Fibroblast of the aortic adventitia (primary cell): ENCODE data around the gene CEP72. TPM values are rescaled to one million over a fixed set of nuclear protein-coding genes. Genes with fewer than 3 reads are reported as not detected.

Experiments used
- DNase-seq: peaks from one replicate; pipeline ENCODE4 v3.0.0-alpha.2; 2010; ENCODE audit warnings: low read depth
- H3K4me3 ChIP-seq: 2 replicates; pipeline ENCODE4 v1.5.1; 2011; ENCODE audit warnings: low read depth, mild to moderate bottlenecking, control low read depth, low read length, moderate library complexity
- total RNA-seq: library from RNA; depleted of rRNA; stranded (reverse); fragments of >200 nt; gene quantifications from 2 replicates; pipeline ENCODE4 v1.2.3, GENCODE V29; 2012; ENCODE audit warnings: low replicate concordance
- TF ChIP-seq, protein P1 (sequence below): IDR thresholded peaks from 2 replicates; pipeline ENCODE4 v1.5.1; 2011; ENCODE audit warnings: mild to moderate bottlenecking, low read length, control low read depth, inconsistent platforms; ENCODE audit not compliant: insufficient read depth

Gene CEP72
- total RNA-seq, 1 donor: 3.5 TPM

DNA sequence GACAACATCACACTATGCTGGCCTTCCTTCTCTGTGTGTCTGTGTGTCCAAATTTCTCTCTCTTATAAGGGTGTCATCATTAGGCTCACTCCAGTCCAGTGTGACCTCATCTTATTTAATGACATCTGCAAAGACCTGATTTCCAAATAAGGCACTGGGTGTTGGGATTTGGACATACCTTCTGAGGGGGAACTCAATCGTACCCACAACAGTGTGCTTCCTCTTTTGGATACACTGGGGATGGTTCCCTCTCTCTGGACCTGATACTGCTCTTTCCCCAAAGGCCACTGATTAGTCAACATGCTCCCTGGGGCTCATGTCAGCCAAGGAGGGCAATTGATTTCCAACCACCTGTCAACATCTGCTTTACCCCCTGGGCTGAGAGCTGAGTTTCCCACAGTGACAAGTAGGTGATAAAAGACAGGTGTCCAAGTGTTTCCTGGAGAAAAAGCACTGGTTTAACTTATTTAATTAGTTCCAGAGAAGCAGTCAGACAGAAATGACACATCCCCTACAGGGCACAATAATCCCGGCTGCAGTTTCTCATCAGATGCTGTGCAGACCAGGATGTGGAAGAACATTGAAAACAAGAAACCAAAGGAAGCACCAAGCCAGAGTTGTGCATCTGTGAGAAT lies 17.8 kb upstream of the CEP72 start:
- no peak for DNase-seq
- TF ChIP-seq, protein P1, sequence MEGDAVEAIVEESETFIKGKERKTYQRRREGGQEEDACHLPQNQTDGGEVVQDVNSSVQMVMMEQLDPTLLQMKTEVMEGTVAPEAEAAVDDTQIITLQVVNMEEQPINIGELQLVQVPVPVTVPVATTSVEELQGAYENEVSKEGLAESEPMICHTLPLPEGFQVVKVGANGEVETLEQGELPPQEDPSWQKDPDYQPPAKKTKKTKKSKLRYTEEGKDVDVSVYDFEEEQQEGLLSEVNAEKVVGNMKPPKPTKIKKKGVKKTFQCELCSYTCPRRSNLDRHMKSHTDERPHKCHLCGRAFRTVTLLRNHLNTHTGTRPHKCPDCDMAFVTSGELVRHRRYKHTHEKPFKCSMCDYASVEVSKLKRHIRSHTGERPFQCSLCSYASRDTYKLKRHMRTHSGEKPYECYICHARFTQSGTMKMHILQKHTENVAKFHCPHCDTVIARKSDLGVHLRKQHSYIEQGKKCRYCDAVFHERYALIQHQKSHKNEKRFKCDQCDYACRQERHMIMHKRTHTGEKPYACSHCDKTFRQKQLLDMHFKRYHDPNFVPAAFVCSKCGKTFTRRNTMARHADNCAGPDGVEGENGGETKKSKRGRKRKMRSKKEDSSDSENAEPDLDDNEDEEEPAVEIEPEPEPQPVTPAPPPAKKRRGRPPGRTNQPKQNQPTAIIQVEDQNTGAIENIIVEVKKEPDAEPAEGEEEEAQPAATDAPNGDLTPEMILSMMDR: no peak
- no peak overlapping the region for H3K4me3 ChIP-seq

DNA sequence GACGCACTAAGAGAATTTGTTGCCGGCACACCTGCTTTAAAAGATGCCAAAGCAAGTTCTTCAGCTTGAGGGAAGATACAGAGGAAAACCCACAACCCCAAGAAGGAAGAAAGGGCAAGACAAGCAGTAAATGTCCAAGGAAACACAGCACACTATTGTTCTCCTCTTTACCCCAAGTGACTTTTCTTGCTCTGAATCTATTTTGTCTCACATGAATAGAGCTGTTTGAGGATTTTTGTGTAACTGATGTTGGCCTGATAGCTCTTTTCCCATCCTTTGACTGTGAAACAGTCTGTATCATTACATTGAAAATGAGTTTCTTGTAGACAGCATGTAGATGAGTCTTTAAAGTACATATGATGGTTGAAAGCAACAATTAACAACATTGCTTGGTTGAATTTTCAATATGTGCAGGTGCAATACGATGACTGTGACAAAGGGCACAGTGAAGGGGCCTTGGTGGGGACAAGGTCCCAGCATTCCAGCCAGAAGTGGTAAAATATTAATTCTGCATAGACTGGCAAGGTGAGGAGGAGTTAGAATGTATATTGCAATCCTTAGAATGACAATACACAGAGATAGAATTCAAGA lies 16.8 kb upstream of the CEP72 start:
- no peak for DNase-seq
- TF ChIP-seq, protein P1: no peak
- no peak overlapping the region for H3K4me3 ChIP-seq

DNA sequence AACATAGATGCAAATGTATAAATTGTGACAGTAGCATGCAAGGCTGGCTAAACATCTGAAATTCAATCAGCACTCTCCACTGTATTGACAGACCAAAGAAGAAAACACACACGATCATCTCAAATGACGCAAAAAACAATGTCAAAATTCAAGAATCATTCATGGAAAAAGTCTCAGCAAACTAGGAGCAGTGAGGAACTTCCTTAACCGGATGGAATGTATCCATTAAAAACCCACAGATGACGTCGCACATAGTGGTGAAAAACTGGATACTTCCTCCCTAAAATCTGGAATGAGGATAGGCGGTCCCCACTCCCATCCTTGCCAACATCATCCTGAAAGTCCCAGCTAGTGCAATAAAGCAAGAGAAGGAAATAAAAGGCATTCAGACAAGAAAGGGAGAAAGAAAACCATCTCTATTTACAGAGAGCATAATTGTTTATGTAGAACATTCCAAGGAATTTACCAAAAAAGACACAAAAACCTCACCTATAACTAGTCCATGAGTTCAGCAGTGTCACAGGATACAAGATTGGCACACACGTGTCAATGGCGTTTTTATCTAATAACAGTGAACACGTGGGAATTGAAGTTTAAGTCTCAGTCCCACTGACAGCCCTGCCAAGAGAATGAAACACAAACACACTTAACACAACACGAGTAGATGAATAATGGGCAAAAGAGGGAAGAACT lies 14.1 kb upstream of the CEP72 start:
- no peak overlapping the region for H3K4me3 ChIP-seq
- TF ChIP-seq, protein P1: no peak
- no peak for DNase-seq

DNA sequence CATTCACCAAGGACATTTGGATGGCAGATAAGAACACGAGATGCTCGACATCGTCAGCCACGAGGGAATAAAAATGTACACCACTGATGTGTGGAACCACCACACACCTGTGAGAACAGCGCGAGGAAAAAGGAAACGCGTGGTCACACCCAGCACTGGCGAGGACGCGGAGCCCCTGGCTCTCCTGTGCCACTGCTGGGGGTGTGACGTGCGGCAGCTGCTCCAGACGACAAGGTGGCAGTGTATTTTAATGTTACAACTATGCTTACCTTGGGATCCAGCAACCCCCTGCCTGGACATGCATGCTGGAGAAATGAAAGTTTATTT lies 13.6 kb upstream of the CEP72 start:
- DNase-seq: no peak
- no peak overlapping the region for H3K4me3 ChIP-seq
- TF ChIP-seq, protein P1: no peak

DNA sequence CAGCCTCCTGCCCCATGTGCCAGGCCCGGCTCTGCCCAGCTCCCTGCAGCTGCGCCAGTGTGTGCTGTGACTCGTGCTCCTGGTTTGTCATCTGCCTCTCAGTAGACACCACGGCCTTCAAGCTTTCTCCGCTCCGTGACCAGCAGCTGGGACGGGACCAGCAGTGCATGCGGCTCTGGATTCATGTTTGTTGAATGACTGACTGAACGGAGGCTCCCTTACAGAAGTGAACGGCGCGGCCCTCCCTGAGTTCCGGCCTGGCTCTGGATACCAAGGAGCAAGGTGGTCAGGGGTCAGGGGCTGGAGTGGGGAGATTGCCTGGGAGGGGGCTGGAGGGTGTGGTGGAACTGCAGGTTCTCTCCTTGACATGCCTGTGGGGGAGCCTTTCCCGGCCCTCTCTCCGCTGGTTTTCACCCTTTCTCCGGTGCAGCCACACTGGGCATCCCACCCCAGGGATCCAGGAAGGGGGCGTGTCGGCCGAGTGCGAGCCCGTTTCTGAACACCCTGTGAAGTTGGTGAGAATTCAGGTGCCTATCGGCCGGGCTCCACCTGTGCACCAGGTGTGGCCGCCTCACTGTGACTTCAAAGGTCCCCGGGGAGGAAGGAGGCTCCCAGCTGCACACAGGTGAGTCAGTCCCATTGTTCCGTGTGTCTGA lies 11.1 kb upstream of the CEP72 start:
- no peak for DNase-seq
- TF ChIP-seq, protein P1: no peak
- no peak overlapping the region for H3K4me3 ChIP-seq

DNA sequence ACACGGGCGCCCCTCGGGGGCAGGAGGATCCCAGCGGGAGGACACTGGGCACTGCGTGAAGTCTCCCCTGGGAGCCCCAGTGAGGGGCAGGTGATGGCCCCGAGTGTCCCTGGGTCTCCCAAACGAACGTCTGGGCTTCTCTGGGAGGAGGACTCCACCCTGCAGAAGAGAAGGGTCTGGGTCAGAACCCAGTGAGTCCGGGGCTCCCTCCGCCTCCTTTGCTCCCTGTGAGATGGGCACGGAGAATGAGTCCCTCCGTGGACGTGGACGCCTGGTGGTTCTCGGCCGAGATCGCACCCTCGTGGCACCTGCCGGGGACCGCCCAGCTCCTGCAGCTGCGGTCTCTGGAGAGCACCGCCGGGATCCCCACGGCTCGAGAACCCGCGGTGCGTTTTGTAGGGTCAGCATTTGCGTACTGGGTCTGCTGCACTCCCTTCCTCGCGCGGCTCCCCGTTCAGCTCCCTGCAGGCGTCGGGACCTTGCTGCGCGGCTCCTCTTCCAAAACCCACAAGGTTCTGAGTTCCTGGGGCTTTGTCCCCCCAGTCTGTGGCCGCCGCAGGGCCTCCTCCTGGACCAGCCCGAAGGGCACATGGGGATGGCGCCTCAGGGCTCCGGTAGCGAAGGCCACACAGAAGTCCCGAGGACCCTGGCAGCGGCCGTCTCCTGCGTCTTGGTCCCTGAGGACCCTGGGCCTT lies 10.2 kb upstream of the CEP72 start:
- H3K4me3 ChIP-seq: no peak overlapping the region
- DNase-seq: no peak
- TF ChIP-seq, protein P1: no peak
